ENCODE results near the gene SMTNL2. TPM values are rescaled to one million over a fixed set of nuclear protein-coding genes. Genes with fewer than 3 reads are reported as not detected.
"Not testable (repeated sequence)": the region's sequence is repeated elsewhere in the genome, so short reads cannot be mapped to it uniquely, and the experiment has no call there.

Gene SMTNL2
- total and polyA plus RNA-seq, 2 of the 4 experiments (the other 2 are of a cell fraction): not detected

DNA sequence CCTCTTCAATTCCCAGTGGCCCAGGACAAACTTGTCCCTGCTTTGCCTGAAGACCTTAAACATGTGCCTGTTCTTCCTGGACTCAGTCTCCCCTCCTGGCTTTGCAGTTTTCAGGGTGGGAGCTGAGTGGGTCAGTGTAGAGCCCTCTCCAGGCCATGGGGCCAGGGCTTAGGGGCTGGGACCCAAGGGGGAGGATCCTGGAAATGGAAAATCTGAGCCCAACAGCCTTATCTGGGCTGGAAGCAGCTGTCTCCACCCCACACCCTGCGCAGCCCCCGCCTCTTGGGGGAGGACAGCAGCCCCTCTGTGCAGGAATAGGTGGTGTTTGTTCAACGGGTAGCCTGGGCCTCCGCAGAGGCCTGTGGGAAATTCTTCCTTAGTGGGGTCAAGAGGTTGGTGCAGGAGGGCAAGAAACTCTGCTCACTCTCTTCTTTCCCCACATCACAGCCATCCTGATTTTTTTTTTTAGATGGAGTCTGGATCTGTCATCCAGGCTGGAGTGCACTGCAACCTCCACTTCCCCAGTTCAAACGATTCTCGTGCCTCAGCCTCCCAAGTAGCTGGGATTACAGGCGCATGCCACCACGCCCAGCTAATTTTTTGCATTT, 6.8 kb upstream of the SMTNL2 start:
- BruUV-seq (replicated peaks): no TSS peak
- H3K27me3 ChIP-seq (ENCODE audit: control insufficient read depth, insufficient read depth, low read length): peaks cover 44% of the 10 kb centered on the region
- H2AK9ac ChIP-seq (replicated peaks; ENCODE audit: low read depth, low read length, poor library complexity): no peak overlapping the region
- ATAC-seq (ENCODE audit: low read depth): no peak
- H3K79me1 ChIP-seq (ENCODE audit: low read depth in 1 of 2, low read length in 2 of 2): no peaks in the 10 kb centered on the region
- H2BK20ac ChIP-seq (ENCODE audit: low read depth, low read length): no peak overlapping the region
- dilution Hi-C loops (cut with HindIII; ENCODE audit: low sequenced_read_pairs, unreplicated experiment): no loop called here
- H2AFZ ChIP-seq (replicated peaks; ENCODE audit: low read length, poor library complexity): no peak overlapping the region
- DNase-seq: no peak
- no peak overlapping the region; the same call in 1 of the 2 replicates for H4K5ac ChIP-seq (ENCODE audit: low read depth, low read length)
- H3K9me3 ChIP-seq (ENCODE audit: control insufficient read depth, insufficient read depth, low read length): no peaks in the 10 kb centered on the region
- intact Hi-C loops (cut with micrococcal nuclease): no loop called here
- no peak overlapping the region for H3K27ac ChIP-seq (ENCODE audit: insufficient read depth, low read length)
- no peak overlapping the region for H2AK5ac ChIP-seq (ENCODE audit: low read depth, low read length)
- H4K91ac ChIP-seq (ENCODE audit: insufficient read depth, low read depth, low read length): no peak overlapping the region
- no peak overlapping the region for H2BK5ac ChIP-seq (ENCODE audit: low read depth, low read length, poor library complexity, severe bottlenecking)
- H3K4me1 ChIP-seq (ENCODE audit: control insufficient read depth, insufficient read depth, low read length): peaks cover 1% of the 10 kb centered on the region; the same call in 1 of the 2 replicates
- no peak overlapping the region for H2BK120ac ChIP-seq (ENCODE audit: low read depth, low read length)
- no peak overlapping the region for H3K14ac ChIP-seq (replicated peaks; ENCODE audit: low read depth, low read length)
- no peak overlapping the region for H3K4me2 ChIP-seq (ENCODE audit: low read depth, low read length)
- TF ChIP-seq NFE2L2 (IDR thresholded peaks at IDR 0.05; ENCODE audit: low read depth, low read length) (no peak), CTCF (conservative IDR thresholded peaks at IDR 0.05; ENCODE audit: low read depth, low read length) (no peak), BHLHE40 (IDR thresholded peaks at IDR 0.05; ENCODE audit: low read depth, low read length) (no peak), FOS (IDR thresholded peaks at IDR 0.05; ENCODE audit: low read depth, low read length) (no peak)
- no peaks in the 10 kb centered on the region for H3K9me1 ChIP-seq (ENCODE audit: insufficient read depth, low read length)
- no peak overlapping the region for H3K23ac ChIP-seq (ENCODE audit: low read depth, low read length)
- ChIA-PET CTCF (interaction anchor here (0.6 to 1.0 kb wide), 2 partner anchors 12 to 26 kb away, joined by 3 to 4 read pairs; no protein-coding TSS in a partner anchor), POLR2A (ENCODE audit: unreplicated experiment) (no interaction called here)
- H4K8ac ChIP-seq (ENCODE audit: low read depth in 2 of 2, low read length in 2 of 2): no peak overlapping the region
- WGBS, 2 experiments (ENCODE audit: extremely low coverage in 2 of 2, insufficient read length in 1 of 2): no CpG with 5 or more reads among the region's 8 CpGs
- no peak overlapping the region for H3K56ac ChIP-seq (ENCODE audit: extremely low read depth, insufficient read depth, low read length)
- no peak overlapping the region for H3K9ac ChIP-seq (ENCODE audit: low read depth, low read length)
- in situ Hi-C loops (cut with MboI; ENCODE audit: low sequenced_read_pairs): loop anchor here (10.0 kb wide), 1 partner anchor 307 kb away; no protein-coding TSS in a partner anchor
- no peaks in the 10 kb centered on the region for H3K36me3 ChIP-seq (ENCODE audit: control insufficient read depth, insufficient read depth, low read length)
- H4K20me1 ChIP-seq (ENCODE audit: insufficient read depth, low read length): no peaks in the 10 kb centered on the region
- H3K4me3 ChIP-seq (ENCODE audit: insufficient read depth, low read depth, low read length): no peak overlapping the region
- no peak overlapping the region for H3K18ac ChIP-seq (ENCODE audit: low read depth, low read length)
- no peak overlapping the region for H3K4ac ChIP-seq (ENCODE audit: low read depth, low read length)
- no peak overlapping the region for H2BK15ac ChIP-seq (ENCODE audit: low read depth, low read length)

- in situ Hi-C loops (cut with MboI; ENCODE audit: low sequenced_read_pairs): loop anchor here (10.0 kb wide), 1 partner anchor 306 kb away; no protein-coding TSS in a partner anchor
- dilution Hi-C loops (cut with HindIII; ENCODE audit: low sequenced_read_pairs, unreplicated experiment): not testable (repeated sequence)
- CTCF ChIA-PET: interaction anchor here (1.0 kb wide), 1 partner anchor 13 kb away, joined by 4 read pairs; no protein-coding TSS in a partner anchor
Measured at GRCh38 chr17:4578349-4578748, 6.0 kb upstream of the SMTNL2 start.

More at GRCh38 chr17:4578349-4578748, 6.0 kb upstream of the SMTNL2 start:
- H2AK5ac ChIP-seq (ENCODE audit: low read depth, low read length); H3K9ac ChIP-seq (ENCODE audit: low read depth, low read length); H3K36me3 ChIP-seq (ENCODE audit: control insufficient read depth, insufficient read depth, low read length); H2BK120ac ChIP-seq (ENCODE audit: low read depth, low read length); H3K4me2 ChIP-seq (ENCODE audit: low read depth, low read length); H4K5ac ChIP-seq (ENCODE audit: low read depth, low read length); H3K4me3 ChIP-seq (ENCODE audit: insufficient read depth, low read depth, low read length); H4K91ac ChIP-seq (ENCODE audit: insufficient read depth, low read depth, low read length); H3K18ac ChIP-seq (ENCODE audit: low read depth, low read length); intact Hi-C loops (cut with micrococcal nuclease); H4K20me1 ChIP-seq (ENCODE audit: insufficient read depth, low read length); H3K79me1 ChIP-seq (ENCODE audit: low read depth in 1 of 2, low read length in 2 of 2); H3K4ac ChIP-seq (ENCODE audit: low read depth, low read length); H3K14ac ChIP-seq (replicated peaks; ENCODE audit: low read depth, low read length); H2BK5ac ChIP-seq (ENCODE audit: low read depth, low read length, poor library complexity, severe bottlenecking); H2BK15ac ChIP-seq (ENCODE audit: low read depth, low read length); H3K4me1 ChIP-seq (ENCODE audit: control insufficient read depth, insufficient read depth, low read length); H3K23ac ChIP-seq (ENCODE audit: low read depth, low read length); H3K27ac ChIP-seq (ENCODE audit: insufficient read depth, low read length); H2AK9ac ChIP-seq (replicated peaks; ENCODE audit: low read depth, low read length, poor library complexity); H3K9me1 ChIP-seq (ENCODE audit: insufficient read depth, low read length); H2BK20ac ChIP-seq (ENCODE audit: low read depth, low read length); H3K9me3 ChIP-seq (ENCODE audit: control insufficient read depth, insufficient read depth, low read length); ATAC-seq (ENCODE audit: low read depth); DNase-seq; H2AFZ ChIP-seq (replicated peaks; ENCODE audit: low read length, poor library complexity); H3K56ac ChIP-seq (ENCODE audit: extremely low read depth, insufficient read depth, low read length); POLR2A ChIA-PET (ENCODE audit: unreplicated experiment); BruUV-seq (replicated peaks); H4K8ac ChIP-seq (ENCODE audit: low read depth in 2 of 2, low read length in 2 of 2): not testable (repeated sequence)
- peaks cover 52% of the 10 kb centered on the region for H3K27me3 ChIP-seq (ENCODE audit: control insufficient read depth, insufficient read depth, low read length)
- no CpG with 5 or more reads among the region's 24 CpGs for WGBS, 2 experiments (ENCODE audit: extremely low coverage in 2 of 2, insufficient read length in 1 of 2)

Data from IMR-90 (cell line).